GM12878 (cell line): ENCODE results near the gene LAMB4. TPM values are rescaled to one million over a fixed set of nuclear protein-coding genes. Genes with fewer than 3 reads are reported as not detected.

Source experiments
- ATAC-seq: fragments of 200-7000 bp; cut with Tn5 transposase; 3 replicates; pipeline ENCODE4 v1.9.1; 2020; ENCODE audit warnings: mild to moderate bottlenecking, moderate library complexity
- BruUV-seq: library from RNA; stranded (reverse); fragments of 400-500 nt; replicated peaks from 2 replicates; lab custom pipeline; 2021; lab: Mats Ljungman, UMichigan
- CTCF ChIA-PET: fragments of 300-600 bp; sonication (Branson Sonifier 250); formaldehyde crosslinking; extraction: SDS; loops from one replicate; lab custom pipeline; 2021; ENCODE audit warnings: inconsistent platforms; lab: Yijun Ruan, JAX
- POLR2A ChIA-PET: fragments of 350-600 bp; formaldehyde crosslinking; extraction: SDS; loops from one replicate; lab custom pipeline; 2021; ENCODE audit warnings: inconsistent platforms; lab: Charles Lee
- RAD21 ChIA-PET: fragments of 300-600 bp; sonication (Branson Sonifier 250); formaldehyde crosslinking; loops from one replicate; lab custom pipeline; 2023; ENCODE audit warnings: antibody characterized with exemption; ENCODE audit not compliant: unreplicated experiment; lab: Charles Lee
- SMC1A ChIA-PET: fragments of 300-600 bp; sonication (Branson Sonifier 250); formaldehyde crosslinking; loops from one replicate; lab custom pipeline; 2023; ENCODE audit not compliant: unreplicated experiment, uncharacterized antibody; lab: Charles Lee
- DNase-seq: peaks from one replicate; pipeline ENCODE4 v3.0.0-alpha.2; 2011; ENCODE audit warnings: low read depth, low spot score
- FAIRE-seq: peaks from 3 replicates; lab custom pipeline; 2011; peaks lifted over from hg19 to GRCh38; lab: Jason Lieb, UNC
- H2AFZ ChIP-seq: 2 replicates; pipeline ENCODE4 v1.6.0; 2011; ENCODE audit warnings: low read depth, low read length, control low read depth; ENCODE audit not compliant: control insufficient read depth
- H3K27ac ChIP-seq: 2 replicates; pipeline ENCODE4 v1.5.1; 2011; ENCODE audit warnings: control low read depth; ENCODE audit not compliant: control insufficient read depth, insufficient read depth
- H3K27me3 ChIP-seq, 2 experiments: replicated peaks in 1 of 2; 2 replicates each; pipeline versions ENCODE4 v1.6.0 to v1.6.1; 2011; ENCODE audit warnings: low read length in 1 of 2; ENCODE audit not compliant: control insufficient read depth in 2 of 2, insufficient read depth in 2 of 2
- H3K36me3 ChIP-seq, 2 experiments: 2 replicates each; pipeline ENCODE4 v1.5.1; 2011; ENCODE audit warnings: low read length in 1 of 2; ENCODE audit not compliant: control insufficient read depth in 2 of 2, insufficient read depth in 2 of 2
- H3K4me1 ChIP-seq: 2 replicates; pipeline ENCODE4 v1.6.1; 2011; ENCODE audit warnings: mild to moderate bottlenecking, low read length, moderate library complexity, mixed read lengths; ENCODE audit not compliant: control insufficient read depth, insufficient read depth
- H3K4me2 ChIP-seq: 2 replicates; pipeline ENCODE4 v1.6.0; 2011; ENCODE audit warnings: control low read depth; ENCODE audit not compliant: control insufficient read depth, insufficient read depth
- H3K4me3 ChIP-seq: fragments of 200-600 bp; sonication (generic); 2 replicates; pipeline ENCODE4 v1.5.1; 2016
- H3K79me2 ChIP-seq: 2 replicates; pipeline ENCODE4 v1.6.0; 2011; ENCODE audit warnings: low read length; ENCODE audit not compliant: control insufficient read depth, insufficient read depth
- H3K9ac ChIP-seq: 2 replicates; pipeline ENCODE4 v1.8.0; 2011; ENCODE audit warnings: low read length, control low read depth, mixed read lengths; ENCODE audit not compliant: control insufficient read depth, insufficient read depth
- H3K9me3 ChIP-seq: replicated peaks from 3 replicates; pipeline ENCODE4 v1.5.1; 2011; ENCODE audit warnings: mild to moderate bottlenecking, low read length; ENCODE audit not compliant: control insufficient read depth, insufficient read depth
- H4K20me1 ChIP-seq: 2 replicates; pipeline ENCODE4 v1.6.0; 2011; ENCODE audit not compliant: control insufficient read depth, insufficient read depth
- BRCA1 ChIP-seq: IDR thresholded peaks from 2 replicates; pipeline ENCODE4 v1.6.1; 2011; ENCODE audit warnings: low read depth, low read length, improper control_type of control experiment
- CHD1 ChIP-seq: IDR thresholded peaks from 2 replicates; pipeline ENCODE4 v1.6.1; 2012; ENCODE audit warnings: low read depth, low read length, improper control_type of control experiment
- MEF2A ChIP-seq: IDR thresholded peaks from 2 replicates; pipeline ENCODE4 v1.6.1; 2011; ENCODE audit warnings: low read depth, mild to moderate bottlenecking, low read length, moderate library complexity; ENCODE audit not compliant: insufficient read depth
- NFYB ChIP-seq: IDR thresholded peaks from 2 replicates; pipeline ENCODE4 v1.6.1; 2011; ENCODE audit warnings: low read depth, mild to moderate bottlenecking, low read length, improper control_type of control experiment, moderate library complexity; ENCODE audit not compliant: insufficient read depth
- NR2C2 ChIP-seq: IDR thresholded peaks from 2 replicates; pipeline ENCODE4 v1.6.1; 2011; ENCODE audit warnings: borderline replicate concordance, low read depth; ENCODE audit not compliant: control insufficient read depth, insufficient read length
- SPI1 ChIP-seq: IDR thresholded peaks from 2 replicates; pipeline ENCODE4 v1.6.1; 2011; ENCODE audit warnings: low read depth, mild to moderate bottlenecking, low read length, moderate library complexity, borderline replicate concordance; ENCODE audit not compliant: insufficient read depth
- SREBF1 ChIP-seq: IDR thresholded peaks from 2 replicates; pipeline ENCODE4 v1.6.1; 2012; ENCODE audit warnings: mild to moderate bottlenecking, low read length
- STAT1 ChIP-seq: fragments of 450-650 bp; conservative IDR thresholded peaks from 2 replicates; pipeline ENCODE4 v1.6.1; 2014; ENCODE audit warnings: antibody characterized with exemption, mild to moderate bottlenecking
- SUZ12 ChIP-seq: fragments of 200-600 bp; sonication (generic); IDR thresholded peaks from one replicate; pipeline ENCODE4 v1.6.1; 2018; ENCODE audit warnings: antibody characterized with exemption, mild to moderate bottlenecking; ENCODE audit not compliant: unreplicated experiment
- TARDBP ChIP-seq: IDR thresholded peaks from 2 replicates; pipeline ENCODE4 v1.6.1; 2016; ENCODE audit warnings: borderline replicate concordance
- YY1 ChIP-seq: IDR thresholded peaks from 2 replicates; pipeline ENCODE4 v1.6.1; 2011; ENCODE audit warnings: low read depth, mild to moderate bottlenecking, low read length
- WGBS: methylation state at CpG from one replicate; pipeline ENCODE4 v1.1.6; 2016; ENCODE audit warnings: low lambda C conversion rate; ENCODE audit not compliant: insufficient replicate concordance, insufficient coverage; ENCODE audit errors: missing lambda C conversion rate; 5-methylcytosine and 5-hydroxymethylcytosine counted together
- in situ Hi-C: fragments of 300-500 bp; cut with MboI; formaldehyde crosslinking; loops from 9 replicates; pipeline ENCODE4 v1.14.3; 2018; ENCODE audit warnings: mixed read lengths
- intact Hi-C: fragments of 100-400 bp; cut with micrococcal nuclease; formaldehyde crosslinking; loops from one replicate; pipeline ENCODE4 v1.14.2; 2022; ENCODE audit not compliant: unreplicated experiment
- polyA plus RNA-seq, 11 experiments: library from polyadenylated mRNA; depleted of rRNA in 4 of 11; unstranded in 6 of 11; stranded (reverse) in 5 of 11; fragments of >200 nt; fragmentation: Nextera tagmentation in 4 of 11; fragmentation: Illumina TruSeq in 1 of 11; extraction: Ambion mirVana in 4 of 11; extraction: Trizol in 1 of 11; gene quantifications; 1 replicate in 1 of 11; 2 replicates in 10 of 11; pipeline versions ENCODE4 v1.2.1 to v1.2.3, GENCODE V29; 2011 to 2016; ENCODE audit warnings: inconsistent platforms in 2 of 11, missing spikeins in 2 of 11, low read depth in 1 of 11
- total RNA-seq, 4 experiments: library from RNA; depleted of rRNA in 3 of 4; stranded (reverse); fragments of >200 nt in 3 of 4; fragmentation: Illumina TruSeq in 1 of 4; extraction: Trizol in 1 of 4; gene quantifications; 2 replicates each; pipeline versions ENCODE4 v1.2.1 to v1.2.3, GENCODE V29; 2013 to 2021

LAMB4 gene
- total and polyA plus RNA-seq, 10 of the 15 experiments (the other 5 are each of a cell fraction or from before 2014, with no cell fraction given): 0.04 to 0.06 TPM; not detected in 8

DNA sequence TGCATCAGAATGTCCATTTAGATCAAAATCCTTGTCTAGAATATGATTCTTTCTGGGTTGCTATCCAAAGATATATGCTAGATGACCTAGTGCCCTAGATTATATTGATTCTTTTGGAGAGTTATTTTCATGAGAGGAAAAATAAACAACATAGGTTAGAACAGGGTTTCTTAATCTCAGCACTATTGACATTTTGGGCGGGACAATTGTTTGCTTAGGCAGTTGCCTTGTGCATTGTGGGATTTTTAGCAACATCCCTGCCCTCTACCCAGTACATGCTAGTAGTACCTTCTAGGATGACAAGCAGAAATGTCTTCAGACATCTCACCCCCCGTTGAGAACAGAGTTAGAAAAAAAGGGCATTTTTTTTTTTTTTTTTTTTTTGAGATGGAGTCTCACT, 102.0 kb downstream of the LAMB4 start (continued):
- TF ChIP-seq BRCA1 (no peak), SPI1 (no peak), MEF2A (no peak), SUZ12 (no peak), NFYB (no peak), NR2C2 (no peak), YY1 (no peak)

DNA sequence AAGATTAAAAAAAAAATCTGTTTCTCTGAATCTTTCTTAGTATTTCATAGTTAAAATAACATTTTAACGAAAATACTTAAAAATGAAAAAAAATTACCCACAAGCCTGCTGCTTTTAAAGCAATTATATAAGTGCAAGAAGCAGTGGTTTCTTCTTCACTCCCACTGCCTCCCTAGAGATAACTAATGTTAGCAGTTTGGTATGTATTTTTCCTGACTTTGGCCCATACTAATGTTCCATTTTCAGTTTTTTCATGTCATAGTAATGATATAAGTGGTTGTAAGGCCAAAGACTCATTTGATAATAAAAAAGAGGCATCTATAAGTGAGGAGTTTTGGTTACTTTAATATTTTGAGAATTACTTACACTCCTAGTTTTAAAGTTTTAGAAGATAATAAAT, 102.9 kb downstream of the LAMB4 start:
- FAIRE-seq (no peak), ATAC-seq (no peak)
- H3K9ac ChIP-seq: no peak overlapping the region
- H3K4me1 ChIP-seq: no peaks in the 10 kb centered on the region
- H4K20me1 ChIP-seq: no peaks in the 10 kb centered on the region; the same call in 1 of the 2 replicates
- ChIA-PET RAD21 (no interaction called here), CTCF (no interaction called here), SMC1A (no interaction called here)
- BruUV-seq: no TSS peak
- intact Hi-C loops: no loop called here
- H3K4me3 ChIP-seq: no peak overlapping the region
- no peaks in the 10 kb centered on the region for H3K36me3 ChIP-seq
- peaks cover 0 to 3% of the 10 kb centered on the region in 2 experiments; a peak in 3 of 4 replicates for H3K27me3 ChIP-seq
- in situ Hi-C loops: no loop called here
- WGBS: 0% methylated on average over 1 of the region's 1 CpG
- TF ChIP-seq TARDBP (no peak), STAT1 (no peak), SREBF1 (no peak), CHD1 (no peak)
- TF ChIP-seq, all 136 proteins: peak for 0
- DNase-seq: no peak
- no peak overlapping the region for H3K27ac ChIP-seq
- H2AFZ ChIP-seq: no peak overlapping the region
- no peaks in the 10 kb centered on the region for H3K79me2 ChIP-seq
- H3K4me2 ChIP-seq: no peak overlapping the region
- POLR2A ChIA-PET: no interaction called here
- no peaks in the 10 kb centered on the region for H3K9me3 ChIP-seq
